Upper lobe of left lung (tissue), 6 donors: ENCODE results near the gene SPEM1. TPM values are rescaled to one million over a fixed set of nuclear protein-coding genes. Genes with fewer than 3 reads are reported as not detected.

Source experiments
- ATAC-seq, 2 donors: fragments of 200-7000 bp; cut with Tn5 transposase; one replicate each; pipeline ENCODE4 v1.9.1; 2022; ENCODE audit warnings: mild to moderate bottlenecking in 2 of 2, moderate library complexity in 2 of 2; ENCODE audit not compliant: low FRiP score in 2 of 2
- DNase-seq, 2 donors: peaks; one replicate each; pipeline ENCODE4 v3.0.0-alpha.2; 2019 to 2020
- H3K27ac ChIP-seq, 4 donors: fragments of 200-600 bp; sonication (generic); one replicate each; pipeline ENCODE4 v1.5.1; 2016 to 2019
- H3K27me3 ChIP-seq, 4 donors: fragments of 200-600 bp; sonication (generic); one replicate each; pipeline ENCODE4 v1.5.1; 2017 to 2019
- H3K36me3 ChIP-seq, 4 donors: fragments of 200-600 bp; sonication (generic); one replicate each; pipeline ENCODE4 v1.5.1; 2016 to 2019
- H3K4me1 ChIP-seq, 4 donors: fragments of 200-600 bp; sonication (generic); one replicate each; pipeline ENCODE4 v1.5.1; 2018 to 2019
- H3K4me3 ChIP-seq, 4 donors: fragments of 200-600 bp; sonication (generic); one replicate each; pipeline ENCODE4 v1.5.1; 2017 to 2019; ENCODE audit warnings: mild to moderate bottlenecking in 2 of 4, moderate library complexity in 1 of 4
- H3K9me3 ChIP-seq, 4 donors: fragments of 200-600 bp; sonication (generic); one replicate each; pipeline ENCODE4 v1.5.1; 2018 to 2019
- CTCF ChIP-seq, 6 experiments: fragments of 450-650 bp in 4 of 6; fragments of 200-600 bp in 2 of 6; sonication (generic) in 2 of 6; IDR thresholded peaks; one replicate each; pipeline ENCODE4 v1.5.1; 2016 to 2019; ENCODE audit warnings: antibody characterized with exemption in 6 of 6
- EP300 ChIP-seq, 4 donors: sonication (generic); formaldehyde crosslinking; IDR thresholded peaks; one replicate each; pipeline ENCODE4 v1.5.1; 2017; ENCODE audit warnings: antibody characterized with exemption in 4 of 4, control low read depth in 2 of 4
- POLR2A ChIP-seq, 4 donors: fragments of 450-650 bp; IDR thresholded peaks; one replicate each; pipeline ENCODE4 v1.5.1; 2016 to 2017; ENCODE audit warnings: antibody characterized with exemption in 4 of 4, mild to moderate bottlenecking in 2 of 4
- POLR2AphosphoS5 ChIP-seq, 2 donors: sonication (generic); formaldehyde crosslinking; IDR thresholded peaks; one replicate each; pipeline ENCODE4 v1.5.1; 2017; ENCODE audit warnings: antibody characterized with exemption in 2 of 2
- WGBS, 2 donors: methylation state at CpG; one replicate each; pipeline ENCODE4 v1.1.5; 2017 to 2018; 5-methylcytosine and 5-hydroxymethylcytosine counted together
- total RNA-seq, 6 donors: library from RNA; depleted of rRNA in 4 of 6; stranded (reverse); fragments of >200 nt in 4 of 6; gene quantifications; one replicate each; pipeline versions ENCODE4 v1.1.0 to v1.2.1, GENCODE V29; 2016 to 2021
- donor health status: DM: no; HTN: no; CAD: no; lungs with moderate emphysema.
- donor health status: DM: no; HTN: yes; CAD: no; lungs with severe emphysema.

Gene SPEM1
- total RNA-seq, 6 donors from 2014 or later, result not detected

- TF ChIP-seq POLR2A (IDR thresholded peaks at IDR 0.05) (no peak), POLR2AphosphoS5 (IDR thresholded peaks at IDR 0.05) (no peak), CTCF (IDR thresholded peaks at IDR 0.05) (no peak), EP300 (IDR thresholded peaks at IDR 0.05) (no peak)
- H3K4me3 ChIP-seq, result no peak overlapping the region
- H3K36me3 ChIP-seq, result no peaks in the 10 kb centered on the region
- 88 to 93% methylated on average over 7 of the region's 7 CpGs for WGBS, 2 donors
- DNase-seq (no peak), ATAC-seq (no peak)
- H3K27me3 ChIP-seq, result no peaks in the 10 kb centered on the region
- no peaks in the 10 kb centered on the region for H3K9me3 ChIP-seq
- H3K27ac ChIP-seq, result no peak overlapping the region
- no peaks in the 10 kb centered on the region for H3K4me1 ChIP-seq
Measured at GRCh38 chr17:7427549-7427948, 7.4 kb downstream of the SPEM1 start.

GRCh38 chr17:7428557-7428956 lies 8.4 kb downstream of the SPEM1 start, which contains the start of gene SPEM3:
Gene SPEM3, plus strand, starts transcription at chr17:7428857. Its CDS starts 46 bp downstream, at chr17:7428903.
- Histone ChIP-seq H3K36me3 (no peaks in the 10 kb centered on the region), H3K4me1 (no peaks in the 10 kb centered on the region), H3K9me3 (no peaks in the 10 kb centered on the region), H3K4me3 (no peak within 1 kb of the TSS), H3K27me3 (no peaks in the 10 kb centered on the region), H3K27ac (no peak within 1 kb of the TSS)
- 75 to 77% methylated on average over 5 of the region's 5 CpGs for WGBS, 2 donors
- DNase-seq, result no peak
- no peak for TF ChIP-seq POLR2AphosphoS5 (IDR thresholded peaks at IDR 0.05)
- TF ChIP-seq EP300 (IDR thresholded peaks at IDR 0.05), result no peak
- no peak for TF ChIP-seq POLR2A (IDR thresholded peaks at IDR 0.05)
- TF ChIP-seq CTCF (IDR thresholded peaks at IDR 0.05), result no peak
- no peak for ATAC-seq

- no peak for TF ChIP-seq POLR2AphosphoS5 (IDR thresholded peaks at IDR 0.05)
- TF ChIP-seq EP300 (IDR thresholded peaks at IDR 0.05), result no peak
- no peak for TF ChIP-seq CTCF (IDR thresholded peaks at IDR 0.05)
- TF ChIP-seq POLR2A (IDR thresholded peaks at IDR 0.05), result no peak
- 90 to 93% methylated on average over 8 to 10 of the region's 10 CpGs for WGBS, 2 donors
- H3K4me1 ChIP-seq, result peaks cover 0 to 1% (median under 1%) of the 10 kb centered on the region in 4 donors
- H3K27ac ChIP-seq, result no peak overlapping the region
- no peak overlapping the region for H3K4me3 ChIP-seq
- no peaks in the 10 kb centered on the region for H3K9me3 ChIP-seq
- ATAC-seq, result no peak
- H3K27me3 ChIP-seq, result no peaks in the 10 kb centered on the region
- DNase-seq, result peak in 1 of 2 donors; percentile 70
- no peaks in the 10 kb centered on the region for H3K36me3 ChIP-seq
Measured at GRCh38 chr17:7429722-7430121, 9.6 kb downstream of the SPEM1 start.

GRCh38 chr17:7431231-7431630 lies 11.1 kb downstream of the SPEM1 start:
- Histone ChIP-seq H3K4me3 (no peak overlapping the region), H3K27ac (no peak overlapping the region), H3K27me3 (no peaks in the 10 kb centered on the region), H3K9me3 (no peaks in the 10 kb centered on the region), H3K4me1 (peaks cover 9 to 14% (median 11%) of the 10 kb centered on the region in 4 donors), H3K36me3 (no peaks in the 10 kb centered on the region)
- TF ChIP-seq CTCF (IDR thresholded peaks at IDR 0.05), result no peak
- TF ChIP-seq POLR2AphosphoS5 (IDR thresholded peaks at IDR 0.05), result no peak
- no peak for TF ChIP-seq POLR2A (IDR thresholded peaks at IDR 0.05)
- no peak for TF ChIP-seq EP300 (IDR thresholded peaks at IDR 0.05)
- ATAC-seq (no peak), DNase-seq (no peak)
- WGBS, 2 donors, result 82% methylated on average over 1 of the region's 1 CpG; no CpG with 5 or more reads in 1 of the 2 donors

- ATAC-seq, result no peak
- WGBS, 2 donors, result 93 to 97% methylated on average over 9 to 11 of the region's 11 CpGs
- no peak overlapping the region for H3K4me3 ChIP-seq
- DNase-seq, result peak in 1 of 2 donors; percentile 76
- H3K36me3 ChIP-seq, result no peaks in the 10 kb centered on the region
- no peaks in the 10 kb centered on the region for H3K27me3 ChIP-seq
- peaks cover 20 to 25% (median 21%) of the 10 kb centered on the region in 4 donors for H3K4me1 ChIP-seq
- H3K9me3 ChIP-seq, result no peaks in the 10 kb centered on the region
- H3K27ac ChIP-seq, result no peak overlapping the region
- no peak for TF ChIP-seq EP300 (IDR thresholded peaks at IDR 0.05)
- no peak for TF ChIP-seq POLR2AphosphoS5 (IDR thresholded peaks at IDR 0.05)
- TF ChIP-seq POLR2A (IDR thresholded peaks at IDR 0.05), result no peak
- no peak for TF ChIP-seq CTCF (IDR thresholded peaks at IDR 0.05)
Measured at GRCh38 chr17:7432296-7432695, 12.2 kb downstream of the SPEM1 start.
